Upper lobe of right lung (tissue), 1 donor: ENCODE measurements around the gene ITIH1. TPM values are rescaled to one million over a fixed set of nuclear protein-coding genes. Genes with fewer than 3 reads are reported as not detected.

Source experiments
- ATAC-seq: fragments of 200-7000 bp; cut with Tn5 transposase; one replicate; pipeline ENCODE4 v1.9.1; 2020; ENCODE audit warnings: mild to moderate bottlenecking, moderate library complexity
- DNase-seq: peaks from one replicate; pipeline ENCODE4 v3.0.0-alpha.2; 2020
- H3K27ac ChIP-seq: fragments of 200-600 bp; one replicate; pipeline ENCODE4 v1.8.0; 2022
- H3K27me3 ChIP-seq: fragments of 200-600 bp; one replicate; pipeline ENCODE4 v1.8.0; 2022; ENCODE audit warnings: mild to moderate bottlenecking
- H3K36me3 ChIP-seq: fragments of 200-600 bp; one replicate; pipeline ENCODE4 v1.8.0; 2022
- H3K4me1 ChIP-seq: fragments of 200-600 bp; one replicate; pipeline ENCODE4 v1.8.0; 2022
- H3K4me3 ChIP-seq: fragments of 200-600 bp; one replicate; pipeline ENCODE4 v1.8.0; 2022; ENCODE audit warnings: mild to moderate bottlenecking
- H3K9me3 ChIP-seq: fragments of 200-600 bp; one replicate; pipeline ENCODE4 v1.8.0; 2022
- intact Hi-C: fragments of 100-400 bp; cut with DNase I; formaldehyde crosslinking; loops from one replicate; pipeline ENCODE4 v1.11.0; 2022
- total RNA-seq: library from RNA; stranded (reverse); fragmentation: NEBNext Ultra II Directional; extraction: Animal tissue kit (Norgen Biotek cat#: 25700); gene quantifications from one replicate; pipeline ENCODE4 v1.2.1, GENCODE V29; 2021
- TF ChIP-seq, protein P1 (sequence below): fragments of 200-600 bp; IDR thresholded peaks from one replicate; pipeline ENCODE4 v1.8.0; 2022; ENCODE audit warnings: antibody characterized with exemption
- donor health status: DM: no; HTN: yes; CAD: no; lungs with severe emphysema.

The ITIH1 gene
- total RNA-seq, 1 donor from 2014 or later, result not detected

GRCh38 chr3:52742418-52743041, 34.9 kb upstream of the ITIH1 start:
- no peak overlapping the region for H3K4me3 ChIP-seq
- H3K27me3 ChIP-seq, result no peaks in the 10 kb centered on the region
- H3K4me1 ChIP-seq, result no peaks in the 10 kb centered on the region
- intact Hi-C loops, result no loop called here
- no peaks in the 10 kb centered on the region for H3K9me3 ChIP-seq
- ATAC-seq, result peak; percentile 51
- no peak for DNase-seq
- peaks cover 94% of the 10 kb centered on the region for H3K36me3 ChIP-seq
- TF ChIP-seq, protein P1, sequence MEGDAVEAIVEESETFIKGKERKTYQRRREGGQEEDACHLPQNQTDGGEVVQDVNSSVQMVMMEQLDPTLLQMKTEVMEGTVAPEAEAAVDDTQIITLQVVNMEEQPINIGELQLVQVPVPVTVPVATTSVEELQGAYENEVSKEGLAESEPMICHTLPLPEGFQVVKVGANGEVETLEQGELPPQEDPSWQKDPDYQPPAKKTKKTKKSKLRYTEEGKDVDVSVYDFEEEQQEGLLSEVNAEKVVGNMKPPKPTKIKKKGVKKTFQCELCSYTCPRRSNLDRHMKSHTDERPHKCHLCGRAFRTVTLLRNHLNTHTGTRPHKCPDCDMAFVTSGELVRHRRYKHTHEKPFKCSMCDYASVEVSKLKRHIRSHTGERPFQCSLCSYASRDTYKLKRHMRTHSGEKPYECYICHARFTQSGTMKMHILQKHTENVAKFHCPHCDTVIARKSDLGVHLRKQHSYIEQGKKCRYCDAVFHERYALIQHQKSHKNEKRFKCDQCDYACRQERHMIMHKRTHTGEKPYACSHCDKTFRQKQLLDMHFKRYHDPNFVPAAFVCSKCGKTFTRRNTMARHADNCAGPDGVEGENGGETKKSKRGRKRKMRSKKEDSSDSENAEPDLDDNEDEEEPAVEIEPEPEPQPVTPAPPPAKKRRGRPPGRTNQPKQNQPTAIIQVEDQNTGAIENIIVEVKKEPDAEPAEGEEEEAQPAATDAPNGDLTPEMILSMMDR, result peak; percentile 57
- H3K27ac ChIP-seq, result no peak overlapping the region

- intact Hi-C loops, result no loop called here
- TF ChIP-seq, protein P1, result no peak
- no peak overlapping the region for H3K27ac ChIP-seq
- no peaks in the 10 kb centered on the region for H3K27me3 ChIP-seq
- no peaks in the 10 kb centered on the region for H3K4me1 ChIP-seq
- peaks cover 98% of the 10 kb centered on the region for H3K36me3 ChIP-seq
- no peaks in the 10 kb centered on the region for H3K9me3 ChIP-seq
- DNase-seq, result no peak
- ATAC-seq, result no peak
- no peak overlapping the region for H3K4me3 ChIP-seq
Observed at GRCh38 chr3:52743152-52743551, 34.2 kb upstream of the ITIH1 start.

- H3K27me3 ChIP-seq, result no peaks in the 10 kb centered on the region
- no peaks in the 10 kb centered on the region for H3K9me3 ChIP-seq
- intact Hi-C loops, result no loop called here
- no peaks in the 10 kb centered on the region for H3K4me1 ChIP-seq
- ATAC-seq, result no peak
- peaks cover 98% of the 10 kb centered on the region for H3K36me3 ChIP-seq
- no peak overlapping the region for H3K27ac ChIP-seq
- DNase-seq, result no peak
- H3K4me3 ChIP-seq, result no peak overlapping the region
- TF ChIP-seq, protein P1, result no peak
Observed at GRCh38 chr3:52743721-52744120, 33.7 kb upstream of the ITIH1 start.

GRCh38 chr3:52752045-52752660, 25.2 kb upstream of the ITIH1 start:
- DNase-seq (no peak), ATAC-seq (peak; percentile 39)
- intact Hi-C loops, result no loop called here
- H3K9me3 ChIP-seq, result no peaks in the 10 kb centered on the region
- H3K4me3 ChIP-seq, result no peak overlapping the region
- H3K27ac ChIP-seq, result no peak overlapping the region
- H3K27me3 ChIP-seq, result no peaks in the 10 kb centered on the region
- H3K4me1 ChIP-seq, result no peaks in the 10 kb centered on the region
- H3K36me3 ChIP-seq, result peaks cover 80% of the 10 kb centered on the region
- TF ChIP-seq, protein P1, result no peak

DNA sequence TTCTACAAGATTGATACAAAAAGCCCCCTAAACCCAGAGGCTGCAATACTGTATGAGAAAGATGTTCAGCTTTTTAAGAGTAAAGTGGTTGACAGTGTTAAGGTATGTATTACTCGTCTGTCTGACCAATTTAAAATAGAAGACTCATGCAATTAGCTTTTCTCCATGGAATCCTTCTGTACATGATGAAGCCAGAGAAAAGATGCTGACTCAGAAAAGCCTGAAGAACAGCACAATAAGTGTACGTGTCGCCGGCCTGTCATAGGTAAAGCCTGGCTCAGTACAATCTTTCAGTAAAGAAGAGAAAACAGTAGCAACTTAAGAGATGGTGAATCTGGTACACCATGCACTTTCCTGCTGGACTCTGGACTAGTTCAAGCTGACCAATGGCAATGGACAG, 23.0 kb upstream of the ITIH1 start:
- H3K4me1 ChIP-seq, result no peaks in the 10 kb centered on the region
- no peak overlapping the region for H3K4me3 ChIP-seq
- intact Hi-C loops, result no loop called here
- no peaks in the 10 kb centered on the region for H3K9me3 ChIP-seq
- TF ChIP-seq, protein P1, result no peak
- peaks cover 79% of the 10 kb centered on the region for H3K36me3 ChIP-seq
- H3K27me3 ChIP-seq, result no peaks in the 10 kb centered on the region
- H3K27ac ChIP-seq, result no peak overlapping the region
- DNase-seq (no peak), ATAC-seq (no peak)
